Stimulated activated CD8-positive, alpha-beta memory T cell treated with anti-CD3 and anti-CD28 coated beads, Interleukin-15, amount 100 ng/mL, for 24 hours (primary cell): ENCODE results near the gene RPL36.

Experiments
- DNase-seq: peaks from one replicate; pipeline ENCODE4 v3.0.0-alpha.2; 2020; ENCODE audit warnings: low read depth

Gene RPL36

DNA sequence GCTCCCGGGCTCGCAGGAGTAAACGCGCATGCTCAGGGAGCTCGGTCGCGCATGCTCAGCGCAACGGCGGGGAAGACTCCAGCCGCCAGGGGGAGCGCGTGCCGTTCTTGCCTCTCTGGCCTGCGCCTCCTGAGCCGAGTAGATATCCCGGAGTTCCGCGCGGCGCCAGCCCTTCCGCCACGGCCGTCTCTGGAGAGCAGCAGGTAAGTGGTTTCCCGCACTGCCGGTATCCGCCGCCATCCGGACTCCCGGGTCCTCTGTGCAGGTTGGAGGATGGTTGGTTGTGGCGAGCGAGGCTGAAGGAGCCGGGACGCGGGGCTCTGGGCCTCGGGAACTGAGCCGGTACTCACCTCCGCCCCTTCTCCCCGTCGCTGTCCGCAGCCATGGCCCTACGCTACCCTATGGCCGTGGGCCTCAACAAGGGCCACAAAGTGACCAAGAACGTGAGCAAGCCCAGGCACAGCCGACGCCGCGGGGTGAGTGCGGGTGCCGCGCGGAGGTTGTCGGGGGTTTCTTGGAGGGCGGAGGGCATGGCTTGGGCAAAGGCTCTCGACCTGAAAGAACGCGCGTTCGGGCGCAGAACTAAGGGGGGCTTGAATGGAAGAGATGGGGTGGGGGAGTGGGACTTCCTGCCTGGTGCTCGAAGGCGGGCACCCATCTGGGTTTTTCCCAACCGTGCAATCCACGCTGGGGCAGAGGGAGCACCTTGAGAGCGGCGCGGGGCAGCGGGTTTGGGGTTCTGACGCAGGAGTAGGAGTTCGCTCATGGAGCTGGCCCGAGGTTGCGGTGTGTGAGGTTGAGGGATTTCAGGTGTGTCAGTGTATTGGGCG, at the start of gene RPL36:
Gene RPL36, plus strand, starts transcription at position 171 of the 830 bp plus-strand sequence. Its CDS starts 213 bp downstream, at position 384.
- peak; percentile 99 for DNase-seq

DNA sequence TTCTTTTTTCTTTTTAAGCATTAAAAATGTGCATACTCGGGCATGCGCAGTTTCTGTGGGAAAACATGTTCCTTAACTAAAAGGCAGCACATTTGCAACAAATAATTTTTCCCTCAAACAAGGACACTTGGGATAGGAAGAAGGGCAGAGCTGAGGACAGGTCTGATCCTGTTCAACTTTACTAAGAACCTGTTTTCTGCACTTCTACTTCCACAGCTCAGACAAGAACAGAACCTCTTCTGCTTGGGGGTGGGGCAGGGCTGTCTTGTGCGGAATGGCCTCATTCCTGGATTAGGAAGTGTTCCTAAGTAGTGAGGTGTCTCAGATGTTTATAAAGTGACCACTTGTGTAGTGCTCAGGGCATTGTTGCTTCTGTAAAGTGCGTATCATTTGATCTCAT, 48.9 kb upstream of the RPL36 start:
- no peak for DNase-seq

DNA sequence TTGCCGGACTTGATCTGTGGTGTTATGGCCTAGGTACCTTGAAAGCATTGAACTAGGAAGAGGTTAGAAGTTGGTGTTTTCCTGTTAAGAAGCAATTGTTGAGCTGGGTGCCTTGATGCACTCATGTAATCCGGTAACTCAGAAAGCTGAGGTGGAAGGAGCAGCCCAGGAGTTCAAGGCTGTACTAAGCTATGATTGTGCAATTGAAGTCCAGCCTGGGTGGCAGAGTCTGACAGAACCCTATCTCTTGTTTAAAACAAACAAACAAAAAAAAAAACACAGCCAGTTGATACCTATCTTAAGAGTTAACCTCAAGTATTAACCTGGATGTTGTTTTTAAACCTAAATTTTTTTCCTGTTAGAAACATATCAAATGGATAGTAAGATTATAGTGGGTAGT, 47.9 kb upstream of the RPL36 start:
- no peak for DNase-seq

DNA sequence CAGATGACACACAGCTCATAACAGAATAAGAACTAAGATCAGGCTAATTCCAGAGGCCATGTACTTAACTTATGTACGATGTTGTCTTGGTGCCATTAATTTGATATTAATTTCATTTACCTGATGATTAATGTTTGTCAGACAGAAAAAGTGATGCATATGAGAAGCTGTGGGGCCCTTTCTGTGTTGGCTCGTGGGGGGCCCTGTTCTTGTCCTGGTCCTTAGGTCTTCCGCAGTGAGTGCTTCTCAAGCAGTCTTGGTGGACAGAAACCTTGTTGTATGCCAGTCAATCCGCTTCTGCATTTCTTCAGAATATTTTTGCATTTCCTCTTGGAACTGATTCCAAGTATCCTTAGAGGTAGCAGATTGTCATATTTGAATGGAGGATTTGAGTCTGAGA, 47.0 kb upstream of the RPL36 start:
- DNase-seq = no peak

DNA sequence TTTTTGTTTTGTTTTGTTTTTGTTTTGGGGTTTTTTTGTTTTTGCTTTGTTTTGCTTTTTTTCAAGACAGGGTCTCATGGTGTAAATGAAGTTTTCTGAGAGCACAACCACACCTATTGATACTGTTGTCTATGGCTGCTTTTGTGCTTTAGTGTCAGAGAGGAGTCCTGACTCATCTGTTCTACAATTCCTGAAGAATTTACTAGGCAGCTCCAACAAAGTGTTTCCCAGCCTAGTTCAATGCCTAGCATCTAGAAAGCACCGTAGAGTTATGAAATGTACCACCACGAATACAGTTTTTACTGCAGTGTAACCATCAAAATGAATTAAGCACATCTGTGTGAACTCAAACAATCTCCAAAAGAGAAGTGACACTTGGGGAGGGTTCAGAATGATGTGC, 46.1 kb upstream of the RPL36 start:
- DNase-seq = no peak

DNA sequence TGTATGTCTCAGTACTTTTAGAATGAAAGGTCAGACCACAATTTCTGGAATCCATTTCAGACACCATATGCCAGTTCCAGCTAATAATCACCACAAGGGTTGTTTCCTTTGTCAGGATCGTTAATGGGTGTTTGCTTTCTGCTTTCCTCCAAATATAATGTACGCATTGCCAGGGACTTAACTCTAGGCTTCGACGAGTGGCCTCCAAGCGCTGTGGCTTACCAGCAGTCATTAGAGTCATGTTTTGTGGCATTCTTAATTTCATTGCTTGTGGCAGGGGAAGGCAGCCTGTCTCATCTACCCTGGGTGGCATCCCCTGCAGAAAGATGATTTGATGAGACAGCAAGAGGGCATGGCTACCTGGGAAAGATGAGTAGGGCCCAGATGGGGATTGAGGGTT, 44.7 kb upstream of the RPL36 start:
- no peak for DNase-seq

DNA sequence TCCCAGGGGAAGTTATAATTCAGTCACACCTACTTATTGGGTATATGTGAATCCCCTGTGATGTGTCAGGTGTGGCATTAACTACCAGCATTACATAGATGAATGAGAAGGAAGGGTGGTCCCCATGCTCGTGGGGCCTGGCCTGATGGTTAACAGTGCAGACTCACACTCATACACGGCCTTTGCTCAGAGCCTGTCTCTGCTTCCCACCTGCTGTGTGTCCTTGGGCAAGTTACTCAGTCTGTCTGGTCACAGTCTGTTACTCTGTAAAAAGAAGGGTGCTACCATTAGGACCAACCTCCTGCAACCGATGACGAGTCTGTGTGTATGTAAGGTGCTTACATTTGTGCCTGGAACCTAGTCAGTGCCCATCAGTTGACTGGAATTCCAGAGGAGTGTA, 43.4 kb upstream of the RPL36 start:
- no peak for DNase-seq

DNA sequence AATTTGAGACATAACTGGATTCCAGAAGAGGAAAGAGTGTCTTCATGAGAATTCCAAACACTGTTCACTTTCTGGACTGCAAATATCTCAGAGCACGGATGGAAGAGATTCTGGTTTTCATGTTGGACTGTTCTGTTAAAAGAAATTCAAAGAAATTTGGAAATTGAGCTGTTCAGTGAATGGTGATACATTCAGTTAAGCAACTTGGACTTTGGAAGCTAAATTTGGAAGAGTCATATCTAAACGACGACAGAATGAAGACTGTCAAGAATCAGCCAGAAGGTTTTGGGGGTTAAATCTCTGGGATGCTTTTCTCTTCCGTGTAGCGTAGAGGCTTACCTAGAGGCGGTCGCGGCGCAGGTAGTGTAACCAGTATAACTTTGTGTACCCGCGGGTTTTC, 41.6 kb upstream of the RPL36 start:
- DNase-seq = no peak

- DNase-seq = no peak
These were observed 38.7 kb upstream of the RPL36 start for GRCh38 chr19:5651361-5651760.

- DNase-seq = no peak
These were observed 37.8 kb upstream of the RPL36 start for GRCh38 chr19:5652261-5652660.

DNA sequence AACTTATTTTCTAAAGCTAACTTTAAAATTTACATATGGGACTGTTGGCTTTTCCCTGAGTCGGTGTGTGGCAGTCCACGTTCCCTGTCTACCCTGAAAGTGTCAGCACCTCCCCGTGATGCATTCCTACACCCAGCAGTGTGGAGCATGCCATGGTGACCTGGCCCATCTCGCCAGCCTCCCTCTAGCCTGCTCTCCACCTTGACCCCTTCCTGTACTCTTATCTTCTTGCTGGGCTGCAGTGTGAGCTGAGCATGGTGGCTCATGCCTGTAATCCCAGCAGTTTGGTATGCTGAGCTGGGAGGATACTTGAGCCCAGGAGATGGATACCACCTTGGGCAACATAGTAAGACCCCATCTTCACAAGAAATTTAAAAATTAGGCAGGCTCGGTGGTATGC, 35.2 kb upstream of the RPL36 start:
- no peak for DNase-seq

DNA sequence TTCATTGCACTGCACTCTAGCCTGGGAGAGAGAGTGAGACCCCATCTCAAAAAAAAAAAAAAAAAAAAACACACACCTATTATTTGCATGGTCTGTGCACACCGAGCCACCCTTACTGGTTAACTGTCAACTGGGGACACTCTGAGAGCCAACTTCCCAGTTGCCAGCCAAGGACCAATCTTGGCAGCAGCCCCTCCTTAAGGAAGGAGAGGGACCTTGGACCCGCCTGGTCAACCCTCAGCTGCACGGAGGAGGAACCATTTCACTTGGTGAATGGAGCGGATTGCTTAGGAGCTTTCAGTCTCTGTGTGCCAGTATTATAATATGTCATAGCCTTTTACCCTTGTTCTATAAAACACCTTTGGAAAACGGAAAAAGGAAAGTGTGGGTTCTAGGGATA, 34.7 kb upstream of the RPL36 start:
- no peak for DNase-seq

GRCh38 chr19:5661483-5661882, 28.6 kb upstream of the RPL36 start:
- no peak for DNase-seq

- no peak for DNase-seq
These were observed 26.2 kb upstream of the RPL36 start for GRCh38 chr19:5663904-5664303.

DNA sequence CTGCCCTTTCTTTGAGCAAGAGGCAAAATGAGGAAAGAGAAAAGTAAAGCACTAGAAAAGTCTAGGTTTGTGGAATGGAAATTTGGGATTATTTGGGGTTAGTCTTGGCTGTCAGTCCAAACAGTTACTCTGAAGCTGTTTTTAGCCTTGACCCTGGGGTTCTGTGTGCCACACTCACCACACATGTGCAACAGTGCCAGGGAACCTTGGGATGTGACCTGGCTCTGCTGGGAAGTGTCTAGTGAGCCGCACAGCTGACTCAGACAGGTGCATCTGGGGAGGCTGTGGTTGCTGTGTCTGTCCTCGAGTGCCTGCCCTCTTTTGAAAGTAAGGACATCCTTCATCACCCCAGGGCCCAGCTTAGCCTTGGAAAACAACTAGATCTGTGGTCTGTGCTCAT, 25.6 kb upstream of the RPL36 start:
- DNase-seq = no peak

GRCh38 chr19:5665781-5666513, 24.1 kb upstream of the RPL36 start:
- DNase-seq = no peak

- no peak for DNase-seq
These were observed 23.0 kb upstream of the RPL36 start for GRCh38 chr19:5666921-5667610.

DNA sequence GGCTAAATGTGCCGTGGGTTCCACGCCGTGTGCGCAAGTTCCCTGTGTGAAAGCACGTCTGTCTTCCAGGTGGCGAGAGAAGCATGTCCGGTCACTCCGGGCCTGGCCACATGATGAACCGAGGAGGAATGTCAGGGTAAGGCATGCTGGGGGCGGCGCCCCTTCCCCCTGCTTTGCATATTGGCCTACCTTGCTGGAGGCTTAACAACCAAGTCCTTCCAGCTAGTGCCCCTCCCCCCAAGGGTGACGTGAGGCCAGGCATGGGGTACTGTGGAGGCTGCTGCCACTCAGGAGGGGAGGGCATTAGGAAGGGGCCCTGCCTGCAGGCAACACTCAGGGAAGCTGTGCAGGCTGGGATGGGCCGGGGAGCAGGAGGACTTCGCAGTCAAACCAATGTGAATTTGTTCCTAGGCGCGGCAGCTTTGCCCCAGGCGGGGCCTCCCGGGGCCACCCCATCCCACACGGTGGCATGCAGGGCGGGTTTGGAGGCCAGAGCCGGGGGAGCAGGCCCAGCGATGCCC, 22.3 kb upstream of the RPL36 start:
- DNase-seq = no peak

DNA sequence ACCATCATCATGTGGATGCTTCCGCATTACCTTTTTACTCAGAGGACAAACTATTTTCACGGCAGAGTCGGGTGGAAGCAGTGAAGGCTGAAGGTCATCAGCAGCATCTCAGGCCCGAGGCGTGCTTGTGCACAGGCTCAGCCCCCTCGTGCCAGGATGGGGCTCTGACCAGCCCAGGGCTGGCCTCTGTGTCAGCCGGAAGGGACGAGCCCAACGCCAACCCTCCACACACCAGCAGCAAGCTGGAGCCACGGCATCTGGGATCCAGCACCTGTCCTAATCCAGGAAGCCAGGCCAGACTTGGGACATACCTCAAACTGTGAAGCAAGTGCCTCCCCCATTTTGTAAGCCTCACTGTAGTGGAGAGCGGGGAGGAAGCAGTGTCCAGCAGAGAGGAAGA, 20.9 kb upstream of the RPL36 start:
- DNase-seq = no peak

GRCh38 chr19:5671600-5671999, 18.5 kb upstream of the RPL36 start:
- DNase-seq = no peak

- DNase-seq = no peak
These were observed 17.2 kb upstream of the RPL36 start for GRCh38 chr19:5672708-5673459.

GRCh38 chr19:5673752-5674151, 16.3 kb upstream of the RPL36 start:
- no peak for DNase-seq
